Chondrocyte (in vitro differentiated cells): ENCODE results near the gene SERP2. TPM values are rescaled to one million over a fixed set of nuclear protein-coding genes. Genes with fewer than 3 reads are reported as not detected.

Source experiments
- DNase-seq: peaks from one replicate; pipeline ENCODE4 v3.0.0; 2021; ENCODE audit warnings: mixed read lengths, low spot score
- H3K27ac Mint-ChIP-seq: one replicate; pipeline ENCODE4 v1.8.0; 2021; ENCODE audit warnings: mild to moderate bottlenecking, moderate library complexity, mixed read lengths; ENCODE audit not compliant: unreplicated experiment
- H3K27me3 Mint-ChIP-seq: 2 replicates; pipeline ENCODE4 v1.8.0; 2021; ENCODE audit warnings: low read depth, mixed read lengths
- H3K36me3 Mint-ChIP-seq: 2 replicates; pipeline ENCODE4 v1.8.0; 2021; ENCODE audit warnings: low read depth, mixed read lengths
- H3K4me1 Mint-ChIP-seq: 2 replicates; pipeline ENCODE4 v1.8.0; 2021; ENCODE audit warnings: low read depth, mild to moderate bottlenecking, mixed read lengths
- H3K4me3 Mint-ChIP-seq: one replicate; pipeline ENCODE4 v1.8.0; 2021; ENCODE audit warnings: mild to moderate bottlenecking, moderate library complexity, mixed read lengths; ENCODE audit not compliant: unreplicated experiment
- H3K9me3 Mint-ChIP-seq: 2 replicates; pipeline ENCODE4 v1.8.0; 2021; ENCODE audit warnings: low read depth, mixed read lengths
- CTCF ChIP-seq: fragments of 200-600 bp; sonication (generic); IDR thresholded peaks from 2 replicates; pipeline ENCODE4 v1.5.0; 2021; ENCODE audit warnings: antibody characterized with exemption, mild to moderate bottlenecking, moderate library complexity
- total RNA-seq: library from RNA; stranded (reverse); gene quantifications from 3 replicates; pipeline ENCODE4 v1.2.1, GENCODE V29; 2021

Gene SERP2
- total RNA-seq, 1 donor from 2014 or later = 6.7 TPM

- Mint-ChIP-seq H3K27ac (no peak overlapping the region), H3K4me1 (no peaks in the 10 kb centered on the region), H3K4me3 (no peak overlapping the region), H3K9me3 (no peaks in the 10 kb centered on the region), H3K27me3 (no peaks in the 10 kb centered on the region), H3K36me3 (no peaks in the 10 kb centered on the region)
- no peak for TF ChIP-seq CTCF
- no peak for DNase-seq
These were observed 22.7 kb upstream of the SERP2 start for GRCh38 chr13:44350775-44351504.

- DNase-seq = no peak
- Mint-ChIP-seq H3K9me3 (no peaks in the 10 kb centered on the region), H3K27ac (no peak overlapping the region), H3K4me3 (no peak overlapping the region), H3K27me3 (no peaks in the 10 kb centered on the region), H3K36me3 (no peaks in the 10 kb centered on the region), H3K4me1 (no peaks in the 10 kb centered on the region)
- TF ChIP-seq CTCF = no peak
These were observed 22.1 kb upstream of the SERP2 start for GRCh38 chr13:44351505-44351854.

- Mint-ChIP-seq H3K4me3 (no peak overlapping the region), H3K27me3 (no peaks in the 10 kb centered on the region), H3K27ac (no peak overlapping the region), H3K4me1 (no peaks in the 10 kb centered on the region), H3K9me3 (no peaks in the 10 kb centered on the region), H3K36me3 (no peaks in the 10 kb centered on the region)
- no peak for TF ChIP-seq CTCF
- DNase-seq = no peak
These were observed 21.4 kb upstream of the SERP2 start for GRCh38 chr13:44352202-44352601.

- no peak for TF ChIP-seq CTCF
- Mint-ChIP-seq H3K4me3 (no peak overlapping the region), H3K27me3 (no peaks in the 10 kb centered on the region), H3K27ac (no peak overlapping the region), H3K36me3 (no peaks in the 10 kb centered on the region), H3K9me3 (no peaks in the 10 kb centered on the region), H3K4me1 (no peaks in the 10 kb centered on the region)
- DNase-seq = no peak
These were observed 21.0 kb upstream of the SERP2 start for GRCh38 chr13:44352671-44353070.

GRCh38 chr13:44354331-44354730 is 19.3 kb upstream of the SERP2 start:
- Mint-ChIP-seq H3K27ac (no peak overlapping the region), H3K9me3 (no peaks in the 10 kb centered on the region), H3K27me3 (no peaks in the 10 kb centered on the region), H3K4me1 (no peaks in the 10 kb centered on the region), H3K4me3 (no peak overlapping the region), H3K36me3 (no peaks in the 10 kb centered on the region)
- TF ChIP-seq CTCF = no peak
- DNase-seq = no peak
